ENCODE measurements around the gene CCDC50.

GRCh38 chr3:191347228-191347627 is 18.0 kb downstream of the CCDC50 start:
- no peak for TF ChIP-seq CTCF (IDR thresholded peaks at IDR 0.05)
- TF ChIP-seq POLR2AphosphoS5 (IDR thresholded peaks at IDR 0.05): no peak
